HCT116 (cell line): ENCODE results near the gene TLN1. TPM values are rescaled to one million over a fixed set of nuclear protein-coding genes. Genes with fewer than 3 reads are reported as not detected.
A peak's percentile ranks its signal among the peaks of the same experiment; 100 is the strongest.

Source experiments
- ATAC-seq: fragments of 200-7000 bp; cut with Tn5 transposase; 2 replicates; pipeline ENCODE4 v1.9.1; 2020; ENCODE audit warnings: mild to moderate bottlenecking, moderate library complexity
- BruUV-seq: library from RNA; stranded (reverse); fragments of 400-500 nt; replicated peaks from 2 replicates; lab custom pipeline; 2021; lab: Mats Ljungman, UMichigan
- CTCF ChIA-PET: fragments of 300-600 bp; sonication (Branson Sonifier 250); formaldehyde crosslinking; loops from one replicate; lab custom pipeline; 2021; ENCODE audit warnings: antibody characterized with exemption; lab: Charles Lee
- POLR2A ChIA-PET: fragments of 300-600, 350-600 bp; sonication (Branson Sonifier 250); formaldehyde crosslinking; loops from one replicate; lab custom pipeline; 2021; ENCODE audit warnings: antibody characterized with exemption; lab: Charles Lee
- RAD21 ChIA-PET, 2 experiments: fragments of 300-600 bp; sonication (Branson Sonifier 250); formaldehyde crosslinking; loops; one replicate each; lab custom pipeline; 2023; ENCODE audit warnings: low total read pairs in 2 of 2; ENCODE audit not compliant: uncharacterized antibody in 2 of 2, unreplicated experiment in 2 of 2, low non-redundant PET in 1 of 2; lab: Charles Lee
- DNase-seq: peaks from one replicate; pipeline ENCODE4 v3.0.0-alpha.2; 2010; ENCODE audit warnings: low read depth, low spot score
- H2AFZ ChIP-seq: fragments of 200-600 bp; shearing (Covaris generic), sonication (generic); 2 replicates; pipeline ENCODE4 v1.6.1; 2017; ENCODE audit warnings: low read depth, mixed run types, mixed read lengths, antibody characterized with exemption, low read length; ENCODE audit not compliant: poor library complexity, severe bottlenecking
- H3K27ac ChIP-seq: 2 replicates; pipeline ENCODE4 v1.5.1; 2012; ENCODE audit warnings: low read depth, low read length
- H3K27me3 ChIP-seq: fragments of 200-600 bp; sonication (generic); 2 replicates; pipeline ENCODE4 v1.6.1; 2016; ENCODE audit warnings: mixed run types, low read length, mixed read lengths; ENCODE audit not compliant: insufficient read depth
- H3K36me3 ChIP-seq, 2 experiments: fragments of 200-500 bp in 1 of 2; fragments of 200-600 bp in 1 of 2; sonication (Bioruptor generic) in 1 of 2; sonication (generic) in 1 of 2; 2 replicates each; pipeline versions ENCODE4 v1.5.1 to v1.6.1; 2014 to 2016; ENCODE audit warnings: low read length in 2 of 2, inconsistent platforms in 1 of 2, mixed read lengths in 1 of 2, mixed run types in 1 of 2; ENCODE audit not compliant: insufficient read depth in 2 of 2, control insufficient read depth in 1 of 2
- H3K4me1 ChIP-seq, 2 experiments: fragments of 200-600 bp in 1 of 2; sonication (generic) in 1 of 2; 2 replicates each; pipeline versions ENCODE4 v1.5.1 to v1.6.1; 2012 to 2017; ENCODE audit warnings: low read length in 2 of 2, inconsistent platforms in 1 of 2, mild to moderate bottlenecking in 1 of 2, mixed read lengths in 1 of 2, mixed run types in 1 of 2, moderate library complexity in 1 of 2; ENCODE audit not compliant: insufficient read depth in 2 of 2, control insufficient read depth in 1 of 2
- H3K4me2 ChIP-seq: fragments of 200-600 bp; sonication (generic); 2 replicates; pipeline ENCODE4 v1.6.1; 2017; ENCODE audit warnings: mixed run types, low read length, mixed read lengths
- H3K4me3 ChIP-seq, 2 experiments: fragments of 200-600 bp in 1 of 2; sonication (generic) in 1 of 2; replicated peaks in 1 of 2; 2 replicates each; pipeline ENCODE4 v1.5.1; 2011 to 2016; ENCODE audit warnings: low read length in 2 of 2, control low read depth in 1 of 2, low read depth in 1 of 2, mild to moderate bottlenecking in 1 of 2, mixed read lengths in 1 of 2, mixed run types in 1 of 2
- H3K79me2 ChIP-seq: fragments of 200-600 bp; sonication (generic); 2 replicates; pipeline ENCODE4 v1.6.1; 2017; ENCODE audit warnings: mild to moderate bottlenecking, mixed run types, low read length, moderate library complexity, mixed read lengths; ENCODE audit not compliant: insufficient read depth
- H3K9ac ChIP-seq: fragments of 200-600 bp; sonication (generic); 2 replicates; pipeline ENCODE4 v1.6.1; 2016; ENCODE audit warnings: low read length, mixed read lengths
- H3K9me2 ChIP-seq: fragments of 200-600 bp; sonication (generic), shearing (Covaris generic); 2 replicates; pipeline ENCODE4 v1.6.1; 2017; ENCODE audit warnings: mixed run types, mild to moderate bottlenecking, moderate library complexity; ENCODE audit not compliant: insufficient read depth
- H3K9me3 ChIP-seq, 2 experiments: fragments of 200-500 bp in 1 of 2; fragments of 200-600 bp in 1 of 2; sonication (Bioruptor generic) in 1 of 2; sonication (generic) in 1 of 2; 2 replicates each; pipeline ENCODE4 v1.6.1; 2014 to 2017; ENCODE audit warnings: low read length in 2 of 2, mixed read lengths in 2 of 2, inconsistent platforms in 1 of 2, low read depth in 1 of 2, mild to moderate bottlenecking in 1 of 2, mixed run types in 1 of 2, moderate library complexity in 1 of 2; ENCODE audit not compliant: control insufficient read depth in 1 of 2, insufficient read depth in 1 of 2
- H4K20me1 ChIP-seq: fragments of 200-600 bp; sonication (generic), shearing (Covaris generic); 2 replicates; pipeline ENCODE4 v1.6.1; 2017; ENCODE audit warnings: mixed run types, mild to moderate bottlenecking, moderate library complexity; ENCODE audit not compliant: insufficient read depth
- EGR1 ChIP-seq: IDR thresholded peaks from 2 replicates; pipeline ENCODE4 v1.6.1; 2012; ENCODE audit warnings: low read depth
- ZFX ChIP-seq: fragments of 450-650 bp; IDR thresholded peaks from 2 replicates; pipeline ENCODE4 v1.6.1; 2017
- intact Hi-C: fragments of 100-400 bp; cut with micrococcal nuclease; formaldehyde crosslinking; loops from 2 replicates; pipeline ENCODE4 v1.10.0; 2022
- total RNA-seq: library from RNA; stranded (reverse); gene quantifications from one replicate; pipeline ENCODE4 v1.2.1, GENCODE V29; 2021; ENCODE audit not compliant: unreplicated experiment
- TF ChIP-seq, protein P1 (sequence below): IDR thresholded peaks from 2 replicates; pipeline ENCODE4 v1.6.1; 2012; ENCODE audit warnings: low read depth

TLN1 gene
- total RNA-seq, 1 experiment from 2014 or later = 144 TPM

DNA sequence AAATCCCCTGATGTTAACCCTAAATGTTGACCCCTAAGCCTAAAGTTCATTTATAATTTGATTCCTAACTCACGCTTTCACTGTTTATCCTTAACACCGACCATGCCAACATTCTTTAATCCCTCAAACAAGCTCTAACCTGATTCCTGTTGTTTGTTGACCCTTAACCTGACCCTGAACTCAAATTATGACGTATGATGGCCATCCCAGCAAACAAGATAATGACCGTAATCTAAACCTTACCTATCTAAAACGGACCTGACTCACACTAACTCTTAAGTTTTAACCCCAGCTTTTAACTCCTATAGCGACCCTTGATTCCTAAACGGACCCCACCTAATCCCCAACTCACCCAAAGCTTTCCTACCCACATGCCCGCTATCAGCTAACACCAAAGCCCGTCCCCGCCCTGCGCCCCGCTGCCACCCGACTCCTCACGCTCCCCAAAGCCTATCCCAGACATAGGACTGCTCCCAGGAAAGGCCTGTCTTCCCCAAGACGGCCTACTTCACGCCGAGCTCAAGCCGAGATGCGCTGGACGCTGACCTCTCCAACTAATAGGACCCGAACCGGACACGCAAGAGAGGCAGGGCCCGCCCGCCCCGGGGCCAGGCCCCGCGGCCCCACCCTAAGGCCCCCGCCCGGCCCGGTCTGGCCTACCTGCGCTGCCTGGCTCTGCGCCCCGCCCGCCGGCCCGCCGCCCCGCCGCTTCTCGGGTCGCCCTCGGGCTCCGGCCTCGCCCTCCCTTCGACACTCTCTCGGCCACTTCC lies 395 bp downstream of the TLN1 start:
- H3K4me2 ChIP-seq = peak overlapping the region; percentile 81
- intact Hi-C loops = loop anchor here (1.0 kb wide), 2 partner anchors 18 to 74 kb away; partner anchors contain the start of genes GBA2 and RGP1
- H4K20me1 ChIP-seq = no peaks in the 10 kb centered on the region
- H3K9me2 ChIP-seq = no peaks in the 10 kb centered on the region
- TSS peak; percentile 65 for BruUV-seq
- H3K36me3 ChIP-seq = peaks cover 11 to 18% of the 10 kb centered on the region in 2 experiments; a peak in 3 of 4 replicates
- no peaks in the 10 kb centered on the region for H3K27me3 ChIP-seq
- no peaks in the 10 kb centered on the region for H3K9me3 ChIP-seq
- ATAC-seq = 0 out of 2 replicates have a peak, but pooled peaks have one; percentile 0
- H3K79me2 ChIP-seq = peaks cover 66% of the 10 kb centered on the region
- CTCF ChIA-PET = interaction anchor here (1.0 to 4.0 kb wide), 11 partner anchors 17 to 171 kb away, joined by 3 to 21 read pairs (median 6); partner anchors contain the start of genes ARHGEF39, CCDC107, GBA2 and RGP1
- peak overlapping the region; percentile 83 for H3K9ac ChIP-seq
- RAD21 ChIA-PET = interaction anchor here in 1 of 2 experiments (1.1 to 1.2 kb wide), 2 partner anchors 35 to 67 kb away, joined by 3 read pairs; partner anchors contain the start of gene ARHGEF39
- H3K4me3 ChIP-seq = peak overlapping the region; percentile 92 to 94
- POLR2A ChIA-PET = interaction anchor here (1.0 to 2.6 kb wide), 9 partner anchors 17 to 213 kb away, joined by 3 to 23 read pairs (median 6); partner anchors contain the start of genes ARHGEF39, CCDC107, GBA2 and MSMP
- H3K27ac ChIP-seq = peak overlapping the region; percentile 90
- no peak overlapping the region for H2AFZ ChIP-seq
- DNase-seq = no peak
- no peak for TF ChIP-seq EGR1
- peak; percentile 84 for TF ChIP-seq ZFX
- TF ChIP-seq, protein P1, sequence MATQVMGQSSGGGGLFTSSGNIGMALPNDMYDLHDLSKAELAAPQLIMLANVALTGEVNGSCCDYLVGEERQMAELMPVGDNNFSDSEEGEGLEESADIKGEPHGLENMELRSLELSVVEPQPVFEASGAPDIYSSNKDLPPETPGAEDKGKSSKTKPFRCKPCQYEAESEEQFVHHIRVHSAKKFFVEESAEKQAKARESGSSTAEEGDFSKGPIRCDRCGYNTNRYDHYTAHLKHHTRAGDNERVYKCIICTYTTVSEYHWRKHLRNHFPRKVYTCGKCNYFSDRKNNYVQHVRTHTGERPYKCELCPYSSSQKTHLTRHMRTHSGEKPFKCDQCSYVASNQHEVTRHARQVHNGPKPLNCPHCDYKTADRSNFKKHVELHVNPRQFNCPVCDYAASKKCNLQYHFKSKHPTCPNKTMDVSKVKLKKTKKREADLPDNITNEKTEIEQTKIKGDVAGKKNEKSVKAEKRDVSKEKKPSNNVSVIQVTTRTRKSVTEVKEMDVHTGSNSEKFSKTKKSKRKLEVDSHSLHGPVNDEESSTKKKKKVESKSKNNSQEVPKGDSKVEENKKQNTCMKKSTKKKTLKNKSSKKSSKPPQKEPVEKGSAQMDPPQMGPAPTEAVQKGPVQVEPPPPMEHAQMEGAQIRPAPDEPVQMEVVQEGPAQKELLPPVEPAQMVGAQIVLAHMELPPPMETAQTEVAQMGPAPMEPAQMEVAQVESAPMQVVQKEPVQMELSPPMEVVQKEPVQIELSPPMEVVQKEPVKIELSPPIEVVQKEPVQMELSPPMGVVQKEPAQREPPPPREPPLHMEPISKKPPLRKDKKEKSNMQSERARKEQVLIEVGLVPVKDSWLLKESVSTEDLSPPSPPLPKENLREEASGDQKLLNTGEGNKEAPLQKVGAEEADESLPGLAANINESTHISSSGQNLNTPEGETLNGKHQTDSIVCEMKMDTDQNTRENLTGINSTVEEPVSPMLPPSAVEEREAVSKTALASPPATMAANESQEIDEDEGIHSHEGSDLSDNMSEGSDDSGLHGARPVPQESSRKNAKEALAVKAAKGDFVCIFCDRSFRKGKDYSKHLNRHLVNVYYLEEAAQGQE = no peak
- peaks cover 22 to 37% of the 10 kb centered on the region in 2 experiments for H3K4me1 ChIP-seq
